Stimulated activated naive CD8-positive, alpha-beta T cell treated with anti-CD3 and anti-CD28 coated beads, Interleukin-15, Interleukin-2, amounts not matched to agents 100 ng/mL and 50 ng/mL, for 24 hours (primary cell): Measurements from ENCODE around the gene BAZ2B.
"Not testable (repeated sequence)": the region's sequence is repeated elsewhere in the genome, so short reads cannot be mapped to it uniquely, and the experiment has no call there.

Source experiments
- H3K27ac Mint-ChIP-seq: one replicate; pipeline ENCODE4 v1.8.0; 2021; ENCODE audit warnings: mild to moderate bottlenecking, mixed read lengths
- H3K27me3 Mint-ChIP-seq: one replicate; pipeline ENCODE4 v1.8.0; 2021; ENCODE audit warnings: mixed read lengths
- H3K36me3 Mint-ChIP-seq: one replicate; pipeline ENCODE4 v1.8.0; 2021; ENCODE audit warnings: low read depth, mixed read lengths
- H3K4me1 Mint-ChIP-seq: one replicate; pipeline ENCODE4 v1.8.0; 2021; ENCODE audit warnings: low read depth, mixed read lengths
- H3K4me3 Mint-ChIP-seq: one replicate; pipeline ENCODE4 v1.8.0; 2021; ENCODE audit warnings: mild to moderate bottlenecking, mixed read lengths
- H3K9me3 Mint-ChIP-seq: one replicate; pipeline ENCODE4 v1.8.0; 2021; ENCODE audit warnings: mixed read lengths

BAZ2B gene

DNA sequence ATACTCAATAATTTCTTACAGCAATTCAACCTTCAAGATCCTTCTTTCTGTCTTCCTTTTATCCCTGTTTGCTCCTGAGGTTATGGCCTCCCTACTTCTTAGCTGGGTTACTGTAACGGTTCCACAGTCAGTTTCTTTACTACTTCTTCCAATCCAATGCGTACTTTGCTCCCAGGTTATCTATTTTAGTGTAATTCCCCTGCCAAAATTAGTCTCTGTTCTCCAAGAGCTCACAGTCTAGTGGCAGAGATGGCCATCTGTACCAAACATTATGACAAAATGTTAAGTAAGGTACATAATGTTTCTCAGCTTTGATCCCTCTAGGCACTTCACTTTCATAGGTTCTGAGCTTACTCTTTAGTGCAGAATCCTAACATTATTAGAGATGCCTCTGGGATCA is 244.8 kb downstream of the BAZ2B start:
- Mint-ChIP-seq H3K27ac (no peak overlapping the region), H3K4me3 (no peak overlapping the region), H3K36me3 (peaks cover 26% of the 10 kb centered on the region), H3K9me3 (no peaks in the 10 kb centered on the region), H3K4me1 (no peaks in the 10 kb centered on the region), H3K27me3 (no peaks in the 10 kb centered on the region)

DNA sequence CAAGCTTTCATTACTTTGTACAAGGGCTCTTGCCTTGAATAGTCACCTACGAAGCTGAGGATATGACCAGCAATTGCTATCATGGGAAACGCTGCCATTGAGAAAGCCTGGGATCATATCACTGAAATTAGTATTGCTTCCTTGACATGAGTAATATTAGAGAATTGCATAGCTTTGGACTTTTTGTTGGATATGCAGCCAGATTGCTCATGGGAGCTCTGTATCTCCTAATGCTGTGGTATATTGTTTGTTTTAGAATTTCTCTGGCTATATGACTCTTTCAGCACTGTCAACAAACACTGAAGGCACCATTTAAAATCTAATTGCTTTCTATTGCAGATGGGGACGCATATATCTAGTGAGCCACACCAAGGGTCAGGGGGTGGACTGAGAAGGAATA is 249.8 kb downstream of the BAZ2B start:
- Mint-ChIP-seq H3K36me3 (peaks cover 31% of the 10 kb centered on the region), H3K4me3 (no peak overlapping the region), H3K27ac (no peak overlapping the region), H3K4me1 (no peaks in the 10 kb centered on the region), H3K27me3 (no peaks in the 10 kb centered on the region), H3K9me3 (no peaks in the 10 kb centered on the region)

GRCh38 chr2:159362816-159363251 is 253.5 kb downstream of the BAZ2B start:
- Mint-ChIP-seq H3K27ac (no peak overlapping the region), H3K36me3 (peaks cover 29% of the 10 kb centered on the region), H3K4me3 (no peak overlapping the region), H3K4me1 (no peaks in the 10 kb centered on the region), H3K9me3 (no peaks in the 10 kb centered on the region), H3K27me3 (no peaks in the 10 kb centered on the region)

DNA sequence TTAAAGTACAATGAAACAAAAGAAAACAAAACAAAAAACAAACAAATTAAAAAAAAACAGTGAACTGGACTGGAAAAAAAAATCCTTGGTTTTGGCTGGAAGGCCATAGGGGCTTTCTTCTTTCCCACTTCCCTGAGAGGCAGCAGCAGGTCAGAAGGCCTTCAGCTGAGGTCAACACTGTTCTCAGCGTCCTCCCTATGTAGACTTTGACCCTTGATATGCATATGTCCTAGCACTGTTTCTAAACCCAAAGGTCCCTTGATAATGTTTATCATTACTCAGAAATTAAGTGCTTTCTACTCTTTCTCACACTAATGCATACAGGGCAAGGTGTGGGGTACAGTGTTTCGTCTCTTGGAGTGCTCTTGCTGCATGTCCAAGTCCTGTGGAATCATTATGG is 254.3 kb downstream of the BAZ2B start:
- peaks cover 32% of the 10 kb centered on the region for H3K36me3 Mint-ChIP-seq
- H3K27me3 Mint-ChIP-seq: no peaks in the 10 kb centered on the region
- H3K27ac Mint-ChIP-seq: no peak overlapping the region
- H3K4me3 Mint-ChIP-seq: no peak overlapping the region
- no peaks in the 10 kb centered on the region for H3K4me1 Mint-ChIP-seq
- no peaks in the 10 kb centered on the region for H3K9me3 Mint-ChIP-seq

DNA sequence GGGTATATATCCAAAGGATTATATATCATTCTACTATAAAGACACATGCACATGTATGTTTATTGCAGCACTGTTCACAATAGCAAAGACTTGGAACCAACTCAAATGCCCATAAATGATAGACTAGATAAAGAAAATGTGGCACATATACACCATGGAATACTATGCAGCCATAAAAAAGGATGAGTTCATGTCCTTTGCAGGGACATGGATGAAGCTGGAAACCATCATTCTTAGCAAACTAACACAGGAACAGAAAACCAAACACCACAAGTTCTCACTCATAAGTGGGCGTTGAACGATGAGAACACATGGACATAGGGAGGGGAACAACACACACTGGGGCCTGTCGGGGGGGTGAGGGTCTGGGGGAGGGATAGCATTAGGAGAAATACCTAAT is 254.7 kb downstream of the BAZ2B start:
- H3K27ac Mint-ChIP-seq: not testable (repeated sequence)

GRCh38 chr2:159356053-159356554 is 260.2 kb downstream of the BAZ2B start:
- Mint-ChIP-seq H3K9me3 (no peaks in the 10 kb centered on the region), H3K4me3 (no peak overlapping the region), H3K4me1 (no peaks in the 10 kb centered on the region), H3K27me3 (no peaks in the 10 kb centered on the region), H3K36me3 (peaks cover 24% of the 10 kb centered on the region), H3K27ac (no peak overlapping the region)

More for the DNA sequence above, 254.7 kb downstream of the BAZ2B start:
- H3K9me3 Mint-ChIP-seq, H3K4me1 Mint-ChIP-seq, H3K27me3 Mint-ChIP-seq, H3K4me3 Mint-ChIP-seq: not testable (repeated sequence)
- H3K36me3 Mint-ChIP-seq: peaks cover 37% of the 10 kb centered on the region

- Mint-ChIP-seq H3K36me3 (peaks cover 18% of the 10 kb centered on the region), H3K27me3 (no peaks in the 10 kb centered on the region), H3K27ac (no peak overlapping the region), H3K4me3 (no peak overlapping the region), H3K9me3 (no peaks in the 10 kb centered on the region), H3K4me1 (no peaks in the 10 kb centered on the region)
Observed at GRCh38 chr2:159351977-159352376, 264.4 kb downstream of the BAZ2B start.

- Mint-ChIP-seq H3K27ac (no peak overlapping the region), H3K4me3 (no peak overlapping the region), H3K27me3 (no peaks in the 10 kb centered on the region), H3K36me3 (peaks cover 7% of the 10 kb centered on the region), H3K4me1 (no peaks in the 10 kb centered on the region), H3K9me3 (no peaks in the 10 kb centered on the region)
Observed at GRCh38 chr2:159349674-159350299, 266.6 kb downstream of the BAZ2B start.

GRCh38 chr2:159326569-159327255 is 289.6 kb downstream of the BAZ2B start:
- Mint-ChIP-seq H3K9me3 (no peaks in the 10 kb centered on the region), H3K4me1 (no peaks in the 10 kb centered on the region), H3K27ac (no peak overlapping the region), H3K36me3 (peaks cover 18% of the 10 kb centered on the region), H3K4me3 (no peak overlapping the region), H3K27me3 (no peaks in the 10 kb centered on the region)

GRCh38 chr2:159322419-159322818 is 293.9 kb downstream of the BAZ2B start:
- H3K9me3 Mint-ChIP-seq: no peaks in the 10 kb centered on the region
- peaks cover 5% of the 10 kb centered on the region for H3K36me3 Mint-ChIP-seq
- H3K27me3 Mint-ChIP-seq: no peaks in the 10 kb centered on the region
- H3K4me1 Mint-ChIP-seq: no peaks in the 10 kb centered on the region
- no peak overlapping the region for H3K27ac Mint-ChIP-seq
- H3K4me3 Mint-ChIP-seq: no peak overlapping the region

GRCh38 chr2:159317392-159318088 is 298.8 kb downstream of the BAZ2B start:
- no peak overlapping the region for H3K27ac Mint-ChIP-seq
- no peaks in the 10 kb centered on the region for H3K4me1 Mint-ChIP-seq
- peaks cover 6% of the 10 kb centered on the region for H3K9me3 Mint-ChIP-seq
- H3K36me3 Mint-ChIP-seq: peaks cover 12% of the 10 kb centered on the region
- H3K4me3 Mint-ChIP-seq: no peak overlapping the region
- no peaks in the 10 kb centered on the region for H3K27me3 Mint-ChIP-seq

- Mint-ChIP-seq H3K27ac (no peak overlapping the region), H3K36me3 (peaks cover 6% of the 10 kb centered on the region), H3K9me3 (peaks cover 10% of the 10 kb centered on the region), H3K4me3 (no peak overlapping the region), H3K27me3 (peaks cover 17% of the 10 kb centered on the region), H3K4me1 (no peaks in the 10 kb centered on the region)
Observed at GRCh38 chr2:159307942-159308341, 308.4 kb downstream of the BAZ2B start.

DNA sequence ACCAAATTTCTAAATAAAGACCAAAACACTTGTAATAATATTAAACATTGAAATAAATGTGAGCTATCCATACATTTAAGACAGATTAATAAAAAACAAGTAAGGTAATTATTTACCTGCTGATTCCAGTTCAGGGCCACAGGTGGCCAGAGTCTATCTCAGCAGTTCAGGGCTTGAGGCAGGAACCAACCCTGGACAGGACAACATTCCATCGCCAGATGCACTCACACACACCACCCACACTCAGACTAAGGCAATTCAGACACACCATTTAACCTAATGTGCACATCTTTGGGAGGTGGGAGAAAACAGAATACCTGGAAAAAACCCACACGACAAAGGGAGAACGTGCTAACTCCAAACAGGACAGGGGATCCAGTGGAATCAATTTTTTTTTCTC is 315.8 kb downstream of the BAZ2B start:
- Mint-ChIP-seq H3K9me3 (peaks cover 10% of the 10 kb centered on the region), H3K27ac (no peak overlapping the region), H3K36me3 (peaks cover 6% of the 10 kb centered on the region)

GRCh38 chr2:159298967-159299366 is 317.4 kb downstream of the BAZ2B start:
- no peak overlapping the region for H3K27ac Mint-ChIP-seq
- H3K4me3 Mint-ChIP-seq: no peak overlapping the region
- H3K9me3 Mint-ChIP-seq: peaks cover 3% of the 10 kb centered on the region
- H3K36me3 Mint-ChIP-seq: peaks cover 4% of the 10 kb centered on the region
- peaks cover 11% of the 10 kb centered on the region for H3K27me3 Mint-ChIP-seq
- no peaks in the 10 kb centered on the region for H3K4me1 Mint-ChIP-seq

More for the DNA sequence above, 315.8 kb downstream of the BAZ2B start:
- Mint-ChIP-seq H3K4me3 (no peak overlapping the region), H3K4me1 (no peaks in the 10 kb centered on the region), H3K27me3 (peaks cover 18% of the 10 kb centered on the region)

- H3K9me3 Mint-ChIP-seq: no peaks in the 10 kb centered on the region
- H3K27ac Mint-ChIP-seq: no peak overlapping the region
- no peaks in the 10 kb centered on the region for H3K36me3 Mint-ChIP-seq
- no peak overlapping the region for H3K4me3 Mint-ChIP-seq
- peaks cover 7% of the 10 kb centered on the region for H3K27me3 Mint-ChIP-seq
- H3K4me1 Mint-ChIP-seq: no peaks in the 10 kb centered on the region
Observed at GRCh38 chr2:159297042-159297707, 319.2 kb downstream of the BAZ2B start.
